H1 (cell line): ENCODE results near the gene ADM2.
A peak's percentile ranks its signal among the peaks of the same experiment; 100 is the strongest.

ENCODE experiments used
- CBX8 ChIP-seq: fragments of 300-800, 300-1000 bp; sonication (generic); IDR thresholded peaks from 2 replicates; pipeline ENCODE4 v1.7.1; 2016; ENCODE audit warnings: low read depth, low read length, borderline replicate concordance
- CHD1 ChIP-seq: IDR thresholded peaks from 2 replicates; pipeline ENCODE4 v1.6.1; 2012; ENCODE audit warnings: low read depth, low read length, improper control_type of control experiment
- EGR1 ChIP-seq: IDR thresholded peaks from 2 replicates; pipeline ENCODE4 v1.6.1; 2011; ENCODE audit warnings: low read depth, low read length, borderline replicate concordance
- EP300 ChIP-seq, 2 experiments: IDR thresholded peaks; 1 replicate in 1 of 2; 2 replicates in 1 of 2; pipeline ENCODE4 v1.6.1; 2011 to 2012; ENCODE audit warnings: low read depth in 2 of 2, low read length in 2 of 2, mild to moderate bottlenecking in 2 of 2, borderline replicate concordance in 1 of 2, inconsistent platforms in 1 of 2, moderate library complexity in 1 of 2
- KDM1A ChIP-seq: fragments of 200-600, 300-600 bp; sonication (generic); IDR thresholded peaks from 2 replicates; pipeline ENCODE4 v1.7.1; 2016; ENCODE audit warnings: mild to moderate bottlenecking, low read length, borderline replicate concordance
- NANOG ChIP-seq: IDR thresholded peaks from 2 replicates; pipeline ENCODE4 v1.6.1; 2011; ENCODE audit warnings: low read length, low read depth, mild to moderate bottlenecking, inconsistent platforms; ENCODE audit not compliant: insufficient read depth, poor library complexity, severe bottlenecking
- POLR2A ChIP-seq, 2 experiments: IDR thresholded peaks; 1 replicate in 1 of 2; 2 replicates in 1 of 2; pipeline ENCODE4 v1.6.1; 2011; ENCODE audit warnings: low read depth in 2 of 2, low read length in 2 of 2, mild to moderate bottlenecking in 2 of 2; ENCODE audit errors: control extremely low read depth in 1 of 2
- POLR2AphosphoS5 ChIP-seq: IDR thresholded peaks from 2 replicates; pipeline ENCODE4 v1.6.1; 2011; ENCODE audit warnings: low read depth, low read length
- TAF1 ChIP-seq: IDR thresholded peaks from 2 replicates; pipeline ENCODE4 v1.6.1; 2011; ENCODE audit warnings: mild to moderate bottlenecking, low read depth, low read length
- TF ChIP-seq, protein P1 (sequence below), 3 experiments: IDR thresholded peaks; 1 replicate in 2 of 3; 2 replicates in 1 of 3; pipeline versions ENCODE4 v1.5.1 to v1.6.1; 2011; ENCODE audit warnings: low read length in 3 of 3, mild to moderate bottlenecking in 3 of 3, inconsistent platforms in 2 of 3, low read depth in 1 of 3, moderate library complexity in 1 of 3; ENCODE audit not compliant: insufficient read depth in 1 of 3; ENCODE audit errors: control extremely low read depth in 1 of 3
- TF ChIP-seq, protein P2 (sequence below): IDR thresholded peaks from 2 replicates; pipeline ENCODE4 v1.6.1; 2012; ENCODE audit warnings: inconsistent platforms
- TF ChIP-seq, protein P3 (sequence below): IDR thresholded peaks from 2 replicates; pipeline ENCODE4 v1.6.1; 2012; ENCODE audit warnings: inconsistent platforms

DNA sequence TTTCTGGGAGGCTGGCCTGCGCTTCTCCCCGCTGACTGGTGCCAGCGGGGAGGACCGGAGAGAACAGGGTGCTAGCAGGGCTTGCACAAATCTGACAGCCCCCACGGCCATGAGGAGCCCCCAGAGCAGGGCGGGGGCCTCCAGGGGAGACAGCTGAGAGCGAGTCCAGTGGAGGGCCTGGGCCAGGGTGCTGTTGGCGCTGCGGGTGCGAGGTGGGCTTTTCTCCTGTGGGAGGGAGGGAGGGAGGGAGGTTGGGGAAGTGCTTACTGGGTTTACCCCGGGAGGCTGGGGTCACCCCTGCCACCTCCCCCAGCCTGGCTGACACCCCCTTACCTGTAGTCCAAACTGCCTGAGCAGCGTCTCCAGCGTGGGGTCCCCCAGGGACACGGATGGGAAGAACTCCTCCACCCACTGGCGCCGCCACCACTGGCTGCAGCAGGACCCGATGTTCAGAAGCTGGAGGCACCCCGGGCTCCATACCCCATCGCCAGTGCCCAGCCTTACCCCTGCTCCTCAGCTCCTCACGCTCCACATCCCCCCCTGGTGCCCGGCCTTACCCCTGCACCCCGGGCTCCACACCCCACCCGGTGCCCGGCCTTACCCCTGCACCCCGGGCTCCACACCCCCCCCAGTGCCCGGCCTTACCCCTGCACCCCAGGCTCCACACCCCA is 22.3 kb downstream of the ADM2 start:
- TF ChIP-seq, protein P1, sequence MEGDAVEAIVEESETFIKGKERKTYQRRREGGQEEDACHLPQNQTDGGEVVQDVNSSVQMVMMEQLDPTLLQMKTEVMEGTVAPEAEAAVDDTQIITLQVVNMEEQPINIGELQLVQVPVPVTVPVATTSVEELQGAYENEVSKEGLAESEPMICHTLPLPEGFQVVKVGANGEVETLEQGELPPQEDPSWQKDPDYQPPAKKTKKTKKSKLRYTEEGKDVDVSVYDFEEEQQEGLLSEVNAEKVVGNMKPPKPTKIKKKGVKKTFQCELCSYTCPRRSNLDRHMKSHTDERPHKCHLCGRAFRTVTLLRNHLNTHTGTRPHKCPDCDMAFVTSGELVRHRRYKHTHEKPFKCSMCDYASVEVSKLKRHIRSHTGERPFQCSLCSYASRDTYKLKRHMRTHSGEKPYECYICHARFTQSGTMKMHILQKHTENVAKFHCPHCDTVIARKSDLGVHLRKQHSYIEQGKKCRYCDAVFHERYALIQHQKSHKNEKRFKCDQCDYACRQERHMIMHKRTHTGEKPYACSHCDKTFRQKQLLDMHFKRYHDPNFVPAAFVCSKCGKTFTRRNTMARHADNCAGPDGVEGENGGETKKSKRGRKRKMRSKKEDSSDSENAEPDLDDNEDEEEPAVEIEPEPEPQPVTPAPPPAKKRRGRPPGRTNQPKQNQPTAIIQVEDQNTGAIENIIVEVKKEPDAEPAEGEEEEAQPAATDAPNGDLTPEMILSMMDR (IDR thresholded peaks at IDR 0.05; ENCODE audit: control extremely low read depth in 1 of 3, insufficient read depth in 1 of 3, low read depth in 1 of 3, low read length in 3 of 3) = peak; percentile 9 to 46 (median 15); a peak in 2 of 4 replicates
- no peak for TF ChIP-seq POLR2AphosphoS5
- TF ChIP-seq CHD1 = no peak
- no peak for TF ChIP-seq TAF1
- TF ChIP-seq NANOG = no peak
- TF ChIP-seq, protein P2, sequence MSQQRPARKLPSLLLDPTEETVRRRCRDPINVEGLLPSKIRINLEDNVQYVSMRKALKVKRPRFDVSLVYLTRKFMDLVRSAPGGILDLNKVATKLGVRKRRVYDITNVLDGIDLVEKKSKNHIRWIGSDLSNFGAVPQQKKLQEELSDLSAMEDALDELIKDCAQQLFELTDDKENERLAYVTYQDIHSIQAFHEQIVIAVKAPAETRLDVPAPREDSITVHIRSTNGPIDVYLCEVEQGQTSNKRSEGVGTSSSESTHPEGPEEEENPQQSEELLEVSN = no peak
- TF ChIP-seq KDM1A = no peak
- no peak for TF ChIP-seq CBX8
- TF ChIP-seq EP300 (IDR thresholded peaks at IDR 0.05; ENCODE audit: borderline replicate concordance in 1 of 2, low read depth in 2 of 2, low read length in 2 of 2) = no peak
- TF ChIP-seq EGR1 = no peak
- TF ChIP-seq, protein P3, sequence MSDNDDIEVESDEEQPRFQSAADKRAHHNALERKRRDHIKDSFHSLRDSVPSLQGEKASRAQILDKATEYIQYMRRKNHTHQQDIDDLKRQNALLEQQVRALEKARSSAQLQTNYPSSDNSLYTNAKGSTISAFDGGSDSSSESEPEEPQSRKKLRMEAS = no peak
- no peak for TF ChIP-seq POLR2A (IDR thresholded peaks at IDR 0.05; ENCODE audit: control extremely low read depth in 1 of 2, low read depth in 2 of 2, low read length in 2 of 2)
